ENCODE measurements around the gene PIGW. TPM values are rescaled to one million over a fixed set of nuclear protein-coding genes. Genes with fewer than 3 reads are reported as not detected.
"Not testable (repeated sequence)": the region's sequence is repeated elsewhere in the genome, so short reads cannot be mapped to it uniquely, and the experiment has no call there.

Gene PIGW
- total RNA-seq, 1 donor from 2014 or later: 14.3 TPM

GRCh38 chr17:36508439-36508838, 26.3 kb upstream of the PIGW start:
- not testable (repeated sequence) for ATAC-seq

- ATAC-seq: no peak
Measured at GRCh38 chr17:36509272-36509985, 25.4 kb upstream of the PIGW start.

- no peak for ATAC-seq
Measured at GRCh38 chr17:36510636-36511035, 24.2 kb upstream of the PIGW start.

- no peak for ATAC-seq
Measured at GRCh38 chr17:36511216-36511615, 23.6 kb upstream of the PIGW start.

GRCh38 chr17:36512641-36513040, 22.1 kb upstream of the PIGW start:
- ATAC-seq: peak; percentile 9

GRCh38 chr17:36514856-36515255, 19.9 kb upstream of the PIGW start:
- ATAC-seq: peak; percentile 6

GRCh38 chr17:36515837-36516236, 18.9 kb upstream of the PIGW start:
- no peak for ATAC-seq

GRCh38 chr17:36523113-36523512, 11.7 kb upstream of the PIGW start:
- ATAC-seq: no peak

- peak; percentile 70 for ATAC-seq
Measured at GRCh38 chr17:36524428-36524876, 10.3 kb upstream of the PIGW start.

- ATAC-seq: no peak
Measured at GRCh38 chr17:36525113-36525512, 9.7 kb upstream of the PIGW start.

- no peak for ATAC-seq
Measured at GRCh38 chr17:36525888-36526287, 8.9 kb upstream of the PIGW start.

- ATAC-seq: no peak
Measured at GRCh38 chr17:36527621-36528250, 7.1 kb upstream of the PIGW start.

- ATAC-seq: no peak
Measured at GRCh38 chr17:36529121-36529520, 5.7 kb upstream of the PIGW start.

GRCh38 chr17:36532435-36532975, 2.3 kb upstream of the PIGW start:
- peak; percentile 5 for ATAC-seq

GRCh38 chr17:36533935-36534839, 600 bp upstream of the PIGW start:
- ATAC-seq: peak; percentile 77

GRCh38 chr17:36535669-36536081, 888 bp downstream of the PIGW start:
- no peak for ATAC-seq

GRCh38 chr17:36540696-36541095, 5.9 kb downstream of the PIGW start:
- no peak for ATAC-seq

GRCh38 chr17:36542755-36543154, 8.0 kb downstream of the PIGW start:
- no peak for ATAC-seq

GRCh38 chr17:36544044-36544306, 9.2 kb downstream of the PIGW start:
- ATAC-seq: peak; percentile 2

- peak; percentile 85 for ATAC-seq
Measured at GRCh38 chr17:36544307-36545076, 9.7 kb downstream of the PIGW start, which contains the start of gene GGNBP2. TSS of gene GGNBP2 (plus strand) at chr17:36544919. CDS start at chr17:36545725, 806 bp downstream.

- ATAC-seq: no peak
Measured at GRCh38 chr17:36545077-36545464, 10.3 kb downstream of the PIGW start.
